ENCODE measurements around the gene FBP2.

FBP2 gene

DNA sequence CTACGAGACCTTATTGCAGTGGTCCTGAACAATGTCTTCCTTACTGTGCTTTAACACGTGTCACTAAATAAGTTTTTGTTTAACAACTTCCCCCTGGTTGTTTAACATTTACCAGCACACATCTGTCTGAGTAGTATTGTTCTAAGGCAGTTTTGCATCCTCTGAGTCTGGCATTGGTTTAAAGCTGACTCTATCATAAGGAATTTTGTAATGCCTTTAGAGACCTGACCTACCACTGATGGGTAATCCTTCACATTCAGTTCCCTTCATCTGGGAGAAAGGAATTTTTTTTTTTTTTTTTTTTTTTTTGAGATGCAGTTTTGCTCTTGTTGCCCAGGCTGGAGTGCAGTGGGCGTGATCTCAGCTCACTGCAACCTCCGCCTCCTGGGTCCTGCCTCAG, 58.7 kb downstream of the FBP2 start:
- H3K4me3 ChIP-seq (ENCODE audit: low read depth, low read length): no peak overlapping the region
- DNase-seq (ENCODE audit: low read depth): no peak
- TF ChIP-seq MAX (IDR thresholded peaks at IDR 0.05; ENCODE audit: low read depth, low read length) (no peak), MYC (IDR thresholded peaks at IDR 0.05; ENCODE audit: low read depth, low read length) (no peak), POLR2A (IDR thresholded peaks at IDR 0.05; ENCODE audit: extremely low read depth, insufficient read length) (no peak)
- TF ChIP-seq, protein P1, sequence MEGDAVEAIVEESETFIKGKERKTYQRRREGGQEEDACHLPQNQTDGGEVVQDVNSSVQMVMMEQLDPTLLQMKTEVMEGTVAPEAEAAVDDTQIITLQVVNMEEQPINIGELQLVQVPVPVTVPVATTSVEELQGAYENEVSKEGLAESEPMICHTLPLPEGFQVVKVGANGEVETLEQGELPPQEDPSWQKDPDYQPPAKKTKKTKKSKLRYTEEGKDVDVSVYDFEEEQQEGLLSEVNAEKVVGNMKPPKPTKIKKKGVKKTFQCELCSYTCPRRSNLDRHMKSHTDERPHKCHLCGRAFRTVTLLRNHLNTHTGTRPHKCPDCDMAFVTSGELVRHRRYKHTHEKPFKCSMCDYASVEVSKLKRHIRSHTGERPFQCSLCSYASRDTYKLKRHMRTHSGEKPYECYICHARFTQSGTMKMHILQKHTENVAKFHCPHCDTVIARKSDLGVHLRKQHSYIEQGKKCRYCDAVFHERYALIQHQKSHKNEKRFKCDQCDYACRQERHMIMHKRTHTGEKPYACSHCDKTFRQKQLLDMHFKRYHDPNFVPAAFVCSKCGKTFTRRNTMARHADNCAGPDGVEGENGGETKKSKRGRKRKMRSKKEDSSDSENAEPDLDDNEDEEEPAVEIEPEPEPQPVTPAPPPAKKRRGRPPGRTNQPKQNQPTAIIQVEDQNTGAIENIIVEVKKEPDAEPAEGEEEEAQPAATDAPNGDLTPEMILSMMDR (IDR thresholded peaks at IDR 0.05; ENCODE audit: low read depth, low read length): no peak

DNA sequence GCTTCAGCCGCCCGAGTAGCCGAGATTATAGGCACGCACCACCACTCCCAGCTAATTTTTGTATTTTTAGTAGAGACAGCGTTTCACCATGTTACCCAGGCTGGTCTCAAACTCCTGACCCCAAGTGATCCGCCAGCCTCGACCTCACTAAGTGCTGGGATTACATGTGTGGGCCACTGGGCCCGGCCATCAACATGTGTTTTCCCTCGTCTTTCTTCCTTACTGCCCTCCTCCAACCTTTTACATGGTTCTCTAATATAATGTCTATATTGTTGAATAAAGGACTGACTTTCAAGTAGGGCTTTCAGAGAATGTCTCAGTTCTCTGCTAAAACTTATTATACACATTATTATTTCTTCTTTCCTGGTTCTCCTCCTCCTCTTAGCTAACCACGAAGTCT, 60.0 kb downstream of the FBP2 start:
- H3K4me3 ChIP-seq (ENCODE audit: low read depth, low read length): no peak overlapping the region

GRCh38 chr9:94533155-94533554, 60.5 kb downstream of the FBP2 start:
- no peak for TF ChIP-seq POLR2A (IDR thresholded peaks at IDR 0.05; ENCODE audit: extremely low read depth, insufficient read length)
- TF ChIP-seq MYC (IDR thresholded peaks at IDR 0.05; ENCODE audit: low read depth, low read length): no peak
- TF ChIP-seq, protein P1 (IDR thresholded peaks at IDR 0.05; ENCODE audit: low read depth, low read length): no peak
- TF ChIP-seq MAX (IDR thresholded peaks at IDR 0.05; ENCODE audit: low read depth, low read length): no peak
- no peak for DNase-seq (ENCODE audit: low read depth)
- H3K4me3 ChIP-seq (ENCODE audit: low read depth, low read length): no peak overlapping the region

More for the DNA sequence above, 60.0 kb downstream of the FBP2 start:
- no peak for DNase-seq (ENCODE audit: low read depth)
- no peak for TF ChIP-seq MYC (IDR thresholded peaks at IDR 0.05; ENCODE audit: low read depth, low read length)
- TF ChIP-seq, protein P1 (IDR thresholded peaks at IDR 0.05; ENCODE audit: low read depth, low read length): no peak

GRCh38 chr9:94528886-94529285, 64.7 kb downstream of the FBP2 start:
- H3K4me3 ChIP-seq (ENCODE audit: low read depth, low read length): no peak overlapping the region
- TF ChIP-seq, protein P1 (IDR thresholded peaks at IDR 0.05; ENCODE audit: low read depth, low read length): no peak
- no peak for TF ChIP-seq MAX (IDR thresholded peaks at IDR 0.05; ENCODE audit: low read depth, low read length)
- TF ChIP-seq POLR2A (IDR thresholded peaks at IDR 0.05; ENCODE audit: extremely low read depth, insufficient read length): no peak
- TF ChIP-seq MYC (IDR thresholded peaks at IDR 0.05; ENCODE audit: low read depth, low read length): no peak

GRCh38 chr9:94526951-94527350, 66.7 kb downstream of the FBP2 start:
- DNase-seq (ENCODE audit: low read depth): no peak
- TF ChIP-seq MYC (IDR thresholded peaks at IDR 0.05; ENCODE audit: low read depth, low read length): no peak
- TF ChIP-seq, protein P1 (IDR thresholded peaks at IDR 0.05; ENCODE audit: low read depth, low read length): no peak
- TF ChIP-seq POLR2A (IDR thresholded peaks at IDR 0.05; ENCODE audit: extremely low read depth, insufficient read length): no peak
- TF ChIP-seq MAX (IDR thresholded peaks at IDR 0.05; ENCODE audit: low read depth, low read length): no peak
- no peak overlapping the region for H3K4me3 ChIP-seq (ENCODE audit: low read depth, low read length)

More at GRCh38 chr9:94528886-94529285, 64.7 kb downstream of the FBP2 start:
- DNase-seq (ENCODE audit: low read depth): no peak

GRCh38 chr9:94526271-94526670, 67.4 kb downstream of the FBP2 start:
- H3K4me3 ChIP-seq (ENCODE audit: low read depth, low read length): no peak overlapping the region
- DNase-seq (ENCODE audit: low read depth): no peak
- no peak for TF ChIP-seq MAX (IDR thresholded peaks at IDR 0.05; ENCODE audit: low read depth, low read length)

Data from NB4 (cell line).